HG03342 (cell line): ENCODE data around the gene CEBPA.

Experiments used
- ATAC-seq: cut with Tn5 transposase; IDR thresholded peaks from one replicate; pipeline ENCODE4 v1.9.1; 2021; ENCODE audit warnings: mild to moderate bottlenecking, moderate library complexity; ENCODE audit not compliant: unreplicated experiment

The CEBPA gene

DNA sequence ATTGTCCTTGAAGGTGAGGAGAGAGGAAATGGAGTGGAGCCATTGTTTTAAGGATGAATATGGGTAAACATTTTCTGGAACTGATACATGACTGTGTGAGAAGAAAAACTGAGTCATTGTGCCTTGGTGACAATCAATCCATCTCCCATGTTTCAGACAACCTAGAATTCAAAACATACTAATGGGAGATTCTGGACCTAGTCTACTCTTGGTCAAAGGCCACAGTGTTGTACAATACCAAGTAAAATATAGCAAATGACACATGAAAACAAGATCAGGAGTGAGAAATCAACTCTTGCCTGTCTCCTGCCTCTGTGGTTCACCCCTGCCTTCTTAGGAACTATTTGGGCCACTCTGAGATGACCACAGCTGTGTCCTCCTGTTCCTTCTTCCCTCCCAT, 13.1 kb downstream of the CEBPA start:
- ATAC-seq, result no peak

DNA sequence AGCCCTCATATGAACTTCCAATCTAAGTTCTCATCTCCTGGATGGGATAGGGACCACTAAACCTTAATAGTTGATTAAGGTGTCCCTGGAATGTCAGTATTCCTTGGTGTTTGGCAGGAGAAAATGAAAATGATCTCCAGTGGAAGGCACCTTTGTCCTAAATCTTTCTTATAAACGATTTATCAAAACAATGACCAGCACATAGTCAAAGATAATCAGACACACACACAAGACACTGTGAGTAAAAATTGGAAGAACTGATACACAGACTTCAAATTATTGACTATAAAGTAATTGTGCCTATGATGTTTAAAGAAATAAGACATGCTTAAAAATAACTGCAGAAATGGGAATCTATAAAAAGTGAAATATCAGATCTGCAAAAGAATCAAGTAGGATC, 13.7 kb downstream of the CEBPA start:
- ATAC-seq, result no peak

DNA sequence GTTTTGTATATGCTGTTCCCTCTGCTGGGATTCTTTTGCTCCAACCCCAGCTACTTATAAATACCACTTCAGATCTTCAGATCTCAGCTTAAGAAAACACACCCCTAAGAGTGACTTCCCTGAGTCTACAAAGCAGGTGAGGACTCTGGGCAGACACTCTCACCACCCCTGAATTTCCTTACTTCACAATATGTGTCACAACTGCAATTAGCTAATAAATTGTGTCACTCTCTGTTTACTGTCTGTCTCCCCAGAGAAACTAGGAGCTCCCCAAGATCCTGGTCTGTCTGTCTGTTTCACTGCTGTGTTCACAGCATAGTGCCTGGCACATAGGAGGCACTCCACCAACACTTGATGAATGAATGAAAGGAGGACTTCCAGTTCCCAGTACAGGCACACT, 14.4 kb downstream of the CEBPA start:
- ATAC-seq, result no peak

DNA sequence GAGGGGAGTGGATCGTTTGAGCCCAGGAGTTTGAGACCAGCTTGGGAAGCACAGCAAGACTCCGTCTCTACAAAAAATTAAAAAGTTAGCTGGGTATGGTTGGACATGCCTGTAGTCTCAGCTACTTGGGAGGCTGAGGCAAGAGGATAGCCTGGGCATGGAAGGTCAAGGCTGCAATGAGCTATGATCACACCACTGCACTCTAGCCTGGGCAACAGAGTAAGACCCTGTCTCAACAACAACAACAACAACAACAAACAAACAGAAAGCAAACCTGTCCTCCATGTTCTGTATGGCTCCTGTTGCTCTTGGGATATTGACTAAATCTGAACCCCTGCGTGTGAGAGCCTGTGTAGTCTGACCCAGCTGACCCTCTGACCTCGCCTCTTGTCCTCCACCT, 14.9 kb downstream of the CEBPA start:
- no peak for ATAC-seq

DNA sequence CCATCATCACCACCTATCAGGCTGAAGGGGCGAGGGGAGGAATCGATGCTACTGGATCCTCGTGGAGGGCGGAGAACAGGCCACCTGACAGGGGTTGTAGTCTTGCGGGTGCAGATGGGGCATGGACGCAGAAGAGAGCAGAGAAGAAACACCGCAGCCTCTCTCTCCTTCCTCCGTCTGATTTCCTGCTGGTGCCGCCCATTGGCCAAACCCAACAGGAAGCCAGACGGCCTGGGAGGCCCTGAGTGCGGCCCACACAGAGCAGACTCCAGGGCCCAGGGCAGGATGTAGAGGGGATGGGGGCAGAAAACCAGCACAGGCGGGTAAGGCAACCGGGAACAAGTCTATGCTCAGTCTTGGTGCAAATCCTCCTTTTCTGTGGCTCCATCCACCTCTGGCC, 15.4 kb downstream of the CEBPA start:
- no peak for ATAC-seq

DNA sequence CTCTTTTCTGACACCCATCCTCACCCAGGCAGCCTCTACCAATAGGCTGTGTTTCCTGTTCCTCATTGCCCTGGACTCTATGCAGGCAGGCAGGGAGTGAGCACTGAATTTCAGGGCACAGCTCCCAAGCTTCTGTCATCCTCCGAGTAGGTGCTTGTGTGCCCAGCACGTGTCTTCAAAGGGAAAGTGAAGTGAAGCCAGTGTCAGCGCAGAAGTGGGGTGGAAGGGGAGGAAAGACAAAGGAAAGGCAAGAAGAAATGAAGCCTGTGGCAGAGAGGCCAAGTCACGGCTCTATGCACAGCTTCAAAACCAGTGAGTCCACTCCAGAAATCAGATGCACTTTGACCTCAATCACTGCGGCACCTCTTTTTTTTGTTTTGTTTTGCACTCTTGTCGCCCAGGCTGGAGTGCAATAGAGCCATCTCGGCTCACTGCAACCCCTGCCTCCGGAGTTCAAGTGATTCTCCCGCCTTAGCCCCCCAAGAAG, 16.9 kb downstream of the CEBPA start:
- no peak for ATAC-seq

DNA sequence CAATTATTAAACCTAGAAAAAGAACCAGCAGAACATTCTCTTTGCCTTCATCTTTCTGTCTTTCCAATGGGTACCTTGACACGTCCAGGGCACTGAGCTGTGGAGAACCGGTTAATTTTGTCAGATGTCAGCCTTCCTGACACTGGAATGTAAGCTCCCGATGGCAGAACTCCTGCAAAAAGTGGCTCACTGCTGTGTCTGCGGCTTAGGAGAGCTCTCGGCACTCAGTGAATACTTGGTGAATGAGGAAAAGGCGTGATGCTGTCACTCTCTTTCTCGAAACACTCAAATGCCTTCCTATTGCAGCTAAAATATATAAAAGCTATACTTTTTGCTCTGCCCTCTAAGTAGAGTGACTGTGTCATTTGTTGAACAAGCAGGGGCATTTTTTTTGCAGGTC, 17.6 kb downstream of the CEBPA start:
- ATAC-seq, result no peak

DNA sequence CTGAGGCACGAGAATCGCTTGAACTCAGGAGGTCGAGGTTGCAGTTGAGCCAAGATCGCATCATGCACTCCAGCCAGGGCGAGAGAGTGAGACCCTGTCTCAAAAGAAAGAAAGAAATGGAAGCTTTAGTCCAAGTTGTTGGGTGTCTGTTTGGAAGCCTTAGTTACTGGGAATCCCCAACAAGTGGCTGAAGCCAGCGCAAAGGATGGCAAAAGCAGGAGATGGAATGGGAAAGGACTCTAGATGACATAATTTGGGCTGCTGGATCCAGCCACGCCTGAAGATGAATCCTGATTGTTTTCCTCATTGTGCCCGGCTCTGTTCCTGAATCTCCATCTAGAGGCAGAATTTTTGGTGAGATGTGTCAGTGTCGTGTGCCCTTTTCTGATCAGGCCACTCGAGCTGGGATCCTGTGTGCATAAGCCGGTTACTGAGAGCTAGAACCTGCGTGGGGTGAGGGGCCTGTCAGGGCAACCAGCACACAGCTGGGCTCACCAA, 18.1 kb downstream of the CEBPA start:
- no peak for ATAC-seq

DNA sequence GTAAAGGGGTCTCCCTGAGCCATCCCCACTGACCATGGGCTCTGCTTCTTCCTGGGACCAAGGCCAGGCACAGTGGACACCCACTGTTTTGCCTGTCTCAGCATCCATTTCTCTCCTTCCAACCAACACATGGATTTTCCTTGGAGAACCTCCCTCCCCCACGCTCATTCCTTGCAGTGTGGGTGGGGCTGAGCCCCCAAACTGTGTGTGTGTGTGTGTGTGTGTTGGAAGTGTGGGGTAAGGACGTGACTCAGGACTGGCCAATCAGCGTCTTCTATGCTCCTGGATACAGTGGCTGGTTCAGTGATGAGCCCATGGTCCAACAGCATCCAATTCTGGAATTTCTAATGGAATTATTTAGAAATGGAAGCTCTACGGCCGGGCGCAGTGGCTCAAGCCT, 18.7 kb downstream of the CEBPA start:
- ATAC-seq, result no peak

DNA sequence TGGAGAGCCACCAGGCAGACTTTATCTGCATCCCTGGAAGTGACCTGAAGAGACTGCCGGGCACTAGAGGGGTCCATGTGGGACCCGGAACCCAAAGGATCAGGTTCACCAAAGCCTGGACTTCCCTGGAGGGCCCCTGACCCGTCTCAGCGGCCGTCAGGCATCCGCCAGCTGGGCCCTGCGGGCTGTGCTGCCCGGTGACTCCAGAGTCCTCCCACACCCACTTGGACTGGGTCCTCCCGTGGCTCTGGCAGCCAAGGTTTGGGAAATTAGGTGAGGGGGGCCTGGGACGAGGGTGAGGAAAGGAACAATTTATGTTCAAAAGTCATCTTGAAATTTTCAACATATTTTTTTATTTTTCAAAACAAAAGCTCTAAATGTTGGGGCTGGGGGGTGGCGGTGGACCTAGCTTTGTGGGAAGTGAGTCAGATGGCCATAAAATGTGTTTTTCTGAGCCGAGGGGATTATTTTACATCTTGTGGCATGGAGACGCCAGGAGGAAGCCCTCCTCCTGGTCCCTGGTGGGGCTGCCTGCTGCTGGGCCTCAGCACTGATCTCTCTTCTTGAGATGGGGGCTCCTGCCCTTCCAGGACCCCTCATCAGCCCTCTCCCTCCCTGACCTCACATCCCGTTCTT, 20.2 kb downstream of the CEBPA start:
- no peak for ATAC-seq

DNA sequence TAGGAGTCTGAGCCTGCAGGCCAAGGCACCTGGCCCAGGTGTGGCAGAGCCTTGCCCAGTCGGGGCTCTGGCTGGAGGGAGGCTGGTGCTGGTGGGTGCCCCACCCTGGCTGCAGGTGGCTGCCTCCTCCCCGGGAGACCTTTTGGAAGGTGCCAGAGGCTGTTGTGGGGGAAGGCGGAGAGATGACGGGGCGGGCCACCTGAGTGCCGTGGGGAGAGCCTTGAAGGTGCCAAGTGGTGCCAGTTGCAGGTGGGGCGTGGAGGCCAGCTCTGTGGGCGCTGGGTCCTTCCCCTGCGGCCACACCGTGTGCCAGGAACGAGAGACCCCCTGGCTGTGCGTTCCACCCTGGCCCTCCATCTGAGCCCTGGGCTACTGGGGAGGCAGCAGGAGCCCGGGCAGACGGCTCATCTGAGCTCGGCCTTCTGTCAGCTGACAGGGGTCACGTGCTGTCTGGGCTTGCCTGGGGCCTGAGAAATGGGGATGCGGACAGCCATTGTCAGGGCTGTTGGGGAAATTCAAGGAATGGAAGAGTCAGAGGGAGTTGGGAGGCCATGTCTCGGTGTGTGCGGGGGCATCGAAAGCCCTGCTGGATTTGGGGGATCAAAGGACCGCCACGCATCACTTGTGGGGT, 20.9 kb downstream of the CEBPA start:
- ATAC-seq, result no peak

DNA sequence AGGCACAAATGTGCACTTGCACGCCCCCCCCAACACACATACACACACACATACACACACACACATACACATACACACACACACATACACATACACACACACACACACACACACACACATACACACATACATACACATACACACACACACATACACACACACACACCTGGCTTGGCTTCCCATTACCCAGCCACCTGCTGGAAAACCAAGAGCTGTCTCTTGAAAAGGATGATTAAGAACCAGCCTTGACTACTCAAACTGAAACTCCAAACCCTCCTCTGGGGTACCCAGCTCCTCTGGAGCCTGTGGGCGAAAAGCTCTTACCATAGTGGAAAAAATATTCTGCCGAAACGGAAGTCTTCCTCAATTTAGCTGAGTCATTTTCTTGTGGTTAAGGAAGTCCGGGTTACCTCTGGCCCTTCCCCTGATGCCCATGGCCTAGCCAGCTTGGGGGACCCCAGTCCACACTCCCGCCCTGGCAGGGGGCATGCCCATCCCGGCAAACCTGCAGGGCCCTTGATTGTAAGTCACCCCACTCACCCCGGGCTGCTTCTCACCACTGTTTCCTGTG, 21.9 kb downstream of the CEBPA start:
- peak; percentile 89 for ATAC-seq

DNA sequence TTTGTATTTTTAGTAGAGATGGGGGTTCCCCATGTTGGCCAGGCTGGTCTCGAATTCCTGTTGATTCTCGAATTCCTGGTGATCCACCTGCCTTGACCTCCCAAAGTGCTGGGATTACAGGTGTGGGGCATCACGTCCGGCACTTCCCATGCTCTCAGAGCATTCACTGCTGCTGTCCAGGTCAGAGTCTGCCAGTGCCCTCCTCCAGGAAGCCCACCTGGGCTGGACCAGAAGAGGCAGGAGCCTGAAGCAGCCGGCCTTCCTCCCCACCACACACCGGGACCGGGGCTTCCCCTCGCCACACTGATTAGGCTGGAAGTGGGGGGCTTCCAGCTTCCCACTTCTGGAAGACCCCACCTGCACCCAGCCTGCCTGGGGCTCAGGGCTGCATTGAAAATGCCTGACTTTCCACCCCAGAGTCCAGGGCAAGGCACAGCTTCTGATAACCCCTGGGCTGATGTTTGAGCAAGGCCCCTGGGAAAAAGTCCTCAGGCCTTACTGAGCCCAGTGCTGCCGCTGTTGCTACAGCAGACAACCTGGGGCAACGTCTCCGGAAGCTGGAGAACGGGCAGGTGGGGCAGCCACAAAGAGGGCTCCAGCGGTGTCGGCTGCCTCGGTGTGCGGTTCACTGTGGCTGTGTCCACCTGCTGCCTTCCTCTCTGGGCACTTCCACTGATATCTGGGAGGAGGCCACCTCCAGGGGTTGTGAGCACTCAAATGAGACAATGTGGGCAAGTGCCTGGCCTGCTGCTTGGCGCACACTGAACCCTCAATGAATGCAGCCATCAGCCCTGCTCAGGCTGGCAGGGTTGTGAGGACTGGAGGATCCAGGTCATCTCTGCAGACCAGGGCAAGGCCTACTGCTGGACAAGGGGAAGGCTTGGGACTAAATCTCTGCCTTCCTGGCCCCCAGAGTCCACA, 22.6 kb downstream of the CEBPA start:
- ATAC-seq, result no peak

DNA sequence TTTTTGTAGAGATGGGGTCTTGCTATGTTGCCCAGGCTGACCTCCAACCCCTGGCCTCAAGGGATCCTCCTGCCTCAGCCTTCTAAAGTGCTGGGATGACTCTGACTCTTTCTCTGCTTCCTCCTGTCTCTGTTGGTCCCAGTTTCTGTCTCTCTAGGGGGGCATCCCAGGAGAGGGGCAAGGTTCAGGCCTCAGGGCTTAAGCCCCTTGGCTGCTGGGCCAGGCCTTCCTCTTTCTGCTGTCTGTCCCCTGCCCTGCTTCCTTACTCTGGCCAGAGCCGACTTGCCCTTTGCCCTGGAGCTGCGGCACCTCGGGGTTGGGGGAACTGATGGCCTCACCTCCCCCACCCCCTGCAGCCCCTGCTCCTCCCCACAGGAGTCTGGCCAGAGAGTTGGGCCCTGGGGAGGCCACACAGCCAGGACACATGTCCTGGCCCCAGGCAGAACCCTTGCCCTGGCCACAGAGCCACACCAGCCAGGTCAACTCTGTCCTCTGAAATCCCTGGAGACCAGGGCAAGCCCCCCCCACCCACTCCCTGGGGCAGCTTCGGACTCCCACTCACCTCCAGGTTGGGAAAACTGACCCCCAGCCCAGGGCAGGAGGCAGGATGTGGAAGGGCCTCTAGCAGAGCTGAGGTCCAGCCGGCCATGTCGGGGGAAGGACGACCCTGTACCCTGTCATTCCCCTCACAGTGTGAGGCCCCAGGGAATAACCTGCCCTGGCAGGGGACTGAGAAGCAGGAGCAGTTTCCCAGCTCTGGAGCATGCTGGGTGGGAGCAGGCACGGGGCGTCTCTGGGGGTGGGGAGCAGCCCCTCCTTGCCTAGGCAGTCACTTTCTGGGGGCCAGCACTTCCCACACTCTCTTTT, 23.7 kb downstream of the CEBPA start:
- no peak for ATAC-seq

DNA sequence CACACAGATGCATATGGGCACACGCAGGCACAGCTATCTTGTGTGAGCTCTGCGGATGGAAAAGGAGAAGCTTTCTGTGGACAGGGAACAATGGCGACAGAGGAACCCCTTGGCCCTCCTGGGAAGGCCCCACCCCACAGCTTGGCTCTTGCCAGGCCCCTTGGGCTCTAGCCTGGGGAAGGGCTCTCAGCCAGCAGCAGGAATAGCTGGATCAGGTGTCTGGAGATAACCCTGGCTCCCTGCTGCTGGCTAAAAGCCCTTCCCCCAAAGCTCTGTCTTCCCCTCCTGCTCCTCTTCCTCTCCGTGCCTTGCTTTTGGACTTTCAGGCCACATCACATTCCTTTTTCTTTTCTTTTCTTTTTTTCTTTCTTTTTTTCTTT, 24.3 kb downstream of the CEBPA start:
- no peak for ATAC-seq

DNA sequence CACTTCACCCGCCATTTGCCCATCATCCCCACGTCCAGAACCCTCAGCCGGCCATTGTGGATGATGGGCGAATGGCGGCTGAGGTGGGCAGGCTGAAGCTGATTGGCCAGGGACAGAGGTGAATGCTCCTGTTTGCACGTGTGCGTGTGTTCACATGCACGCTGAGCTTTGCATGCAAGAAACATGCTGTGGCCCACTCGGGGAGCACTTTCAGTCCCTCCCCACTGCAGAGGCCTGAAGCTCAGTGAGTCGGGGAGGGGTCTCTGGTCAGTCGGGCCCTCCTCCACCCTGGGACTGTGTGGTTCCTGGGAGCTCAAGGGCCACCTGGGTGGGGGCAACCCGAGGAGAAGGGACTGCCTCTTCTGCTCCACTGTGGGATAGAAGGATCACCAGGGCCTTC, 24.9 kb downstream of the CEBPA start:
- no peak for ATAC-seq

DNA sequence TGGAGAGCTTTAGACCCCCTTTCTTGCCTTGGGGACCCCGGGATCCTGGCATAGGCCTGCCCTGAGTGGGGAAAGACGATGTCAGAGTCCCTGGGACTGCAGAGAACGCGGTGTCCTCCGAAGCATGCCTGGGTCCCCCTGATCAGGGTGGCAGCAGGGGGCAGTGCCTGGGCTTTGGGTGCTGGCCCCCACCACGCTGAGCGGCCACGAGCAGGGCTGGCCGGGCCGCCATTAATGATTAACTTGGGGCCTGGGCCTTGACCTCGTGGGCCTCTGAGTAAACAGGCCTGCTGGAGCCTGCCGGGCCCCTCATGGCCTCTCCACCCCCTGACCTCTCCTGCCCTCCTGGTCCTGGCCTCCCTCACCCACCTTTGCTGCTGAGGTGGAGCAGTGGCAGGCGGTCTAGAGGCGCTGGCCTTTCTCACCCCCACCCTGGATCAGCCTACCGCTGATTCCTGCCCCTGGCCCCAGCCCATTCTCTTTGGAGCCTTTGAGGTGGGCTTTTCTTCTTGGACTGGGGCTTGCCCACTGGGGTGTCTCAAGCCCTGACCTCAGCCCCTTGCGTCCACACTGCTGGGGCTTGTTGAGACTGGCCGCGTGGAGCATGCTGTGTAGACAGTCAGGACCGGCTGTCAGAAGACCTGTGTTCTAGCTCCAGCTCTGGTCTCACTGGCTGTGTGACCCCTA, 26.3 kb downstream of the CEBPA start:
- no peak for ATAC-seq

DNA sequence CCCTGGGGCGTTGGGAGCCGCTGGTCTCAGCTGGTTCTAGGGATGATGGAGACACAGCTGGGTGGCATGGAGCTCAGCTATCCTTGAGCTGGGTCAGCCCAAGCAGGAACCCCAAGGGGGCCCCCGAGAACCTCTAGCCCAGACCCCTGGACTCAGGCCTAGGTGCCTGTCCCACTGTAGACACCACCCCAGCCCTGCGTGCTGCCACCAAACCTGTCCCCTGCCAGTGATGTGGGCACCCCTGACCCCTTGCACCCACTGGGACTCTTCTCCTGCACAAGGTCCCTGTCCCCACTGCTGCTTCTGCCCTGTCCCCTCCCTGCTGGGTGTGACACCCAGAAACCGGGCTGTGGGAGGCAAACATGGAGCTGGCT, 26.8 kb downstream of the CEBPA start:
- no peak for ATAC-seq

DNA sequence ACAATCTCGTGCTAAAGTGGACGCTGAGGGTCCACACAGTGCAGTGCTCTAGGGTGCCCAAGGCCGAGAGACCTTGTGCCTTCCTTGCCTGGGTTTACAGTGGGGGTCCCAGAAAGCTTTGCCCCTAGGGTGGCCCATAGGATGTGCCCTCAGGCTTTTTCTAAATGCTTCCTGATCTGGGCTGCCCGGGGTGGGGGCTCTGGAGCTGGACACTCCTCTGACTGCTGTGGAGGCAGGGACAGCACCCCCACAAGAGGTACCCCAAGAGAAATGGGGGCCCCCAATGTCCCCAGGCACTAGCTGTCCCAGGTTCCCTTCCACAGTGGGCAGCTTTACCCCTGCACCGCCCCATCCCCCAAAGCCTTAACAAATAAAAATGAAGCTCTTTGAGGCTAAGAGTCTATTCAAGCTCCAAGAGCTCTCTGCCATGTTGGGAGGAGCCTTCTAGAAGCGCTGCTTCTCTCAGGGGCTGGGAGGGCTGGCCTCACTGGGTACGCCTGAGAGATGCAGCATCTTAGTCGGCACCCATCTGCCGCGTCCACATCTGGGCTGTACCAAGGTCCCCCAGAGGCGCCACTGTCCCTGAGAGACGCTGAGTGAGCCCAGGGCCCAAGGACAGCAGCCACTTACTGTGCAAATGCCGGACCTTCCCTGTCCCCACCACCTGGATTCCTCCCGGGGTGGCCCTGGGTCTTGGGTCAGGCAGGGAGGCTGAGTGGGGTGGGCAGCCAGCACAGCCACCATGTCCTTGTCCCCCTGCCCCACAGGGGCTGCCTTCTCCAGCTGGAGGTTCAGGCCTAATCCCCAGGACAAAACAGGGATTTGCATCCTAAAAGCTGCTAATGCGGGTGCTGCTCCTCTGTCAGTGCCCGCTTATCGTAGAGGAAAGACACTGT, 27.4 kb downstream of the CEBPA start:
- no peak for ATAC-seq
